OCI-LY1 (cell line): ENCODE results near the gene SLC35F5.

Experiments used
- H2AFZ ChIP-seq: fragments of 200-600 bp; sonication (generic), shearing (Covaris generic); 2 replicates; pipeline ENCODE4 v1.6.0; 2014; ENCODE audit warnings: antibody characterized with exemption, mild to moderate bottlenecking, low read length
- H3F3A ChIP-seq: fragments of 200-600 bp; sonication (generic), shearing (Covaris generic); 2 replicates; pipeline ENCODE4 v1.6.0; 2014; ENCODE audit warnings: mild to moderate bottlenecking, antibody characterized with exemption, low read length, moderate library complexity; ENCODE audit not compliant: insufficient read depth
- H3K27ac ChIP-seq: fragments of 200-600 bp; sonication (generic); 2 replicates; pipeline ENCODE4 v1.5.1; 2014; ENCODE audit warnings: low read length, mixed run types, mild to moderate bottlenecking, low read depth; ENCODE audit not compliant: poor library complexity, severe bottlenecking
- H3K27me3 ChIP-seq: fragments of 200-600 bp; sonication (generic); 2 replicates; pipeline ENCODE4 v1.6.0; 2014; ENCODE audit warnings: antibody characterized with exemption, mild to moderate bottlenecking, low read length, moderate library complexity; ENCODE audit not compliant: insufficient read depth
- H3K36me3 ChIP-seq: fragments of 200-600 bp; sonication (generic); 2 replicates; pipeline ENCODE4 v1.6.1; 2014; ENCODE audit warnings: mild to moderate bottlenecking, antibody characterized with exemption, low read length, moderate library complexity, mixed read lengths; ENCODE audit not compliant: insufficient read depth
- H3K4me1 ChIP-seq: fragments of 200-600 bp; sonication (generic); 2 replicates; pipeline ENCODE4 v1.5.1; 2014; ENCODE audit warnings: mild to moderate bottlenecking, low read length, moderate library complexity; ENCODE audit not compliant: insufficient read depth, severe bottlenecking
- H3K4me2 ChIP-seq: fragments of 200-600 bp; sonication (generic), shearing (Covaris generic); 2 replicates; pipeline ENCODE4 v1.6.1; 2014; ENCODE audit warnings: low read length
- H3K4me3 ChIP-seq: fragments of 200-600 bp; sonication (generic); 2 replicates; pipeline ENCODE4 v1.5.1; 2014; ENCODE audit warnings: low read length, low read depth, mild to moderate bottlenecking, mixed read lengths; ENCODE audit not compliant: poor library complexity, severe bottlenecking
- H3K79me2 ChIP-seq: fragments of 200-600 bp; shearing (Covaris generic); 2 replicates; pipeline ENCODE4 v1.6.1; 2016; ENCODE audit warnings: mixed run types, low read length, mixed read lengths; ENCODE audit not compliant: insufficient read depth
- H3K9ac ChIP-seq: fragments of 200-600 bp; sonication (generic), shearing (Covaris generic); 2 replicates; pipeline ENCODE4 v1.6.1; 2014; ENCODE audit warnings: mild to moderate bottlenecking, low read length, mixed read lengths
- H3K9me2 ChIP-seq: fragments of 200-600 bp; sonication (generic), shearing (Covaris generic); 2 replicates; pipeline ENCODE4 v1.6.1; 2014; ENCODE audit warnings: low read depth, mild to moderate bottlenecking, low read length, mixed read lengths
- H3K9me3 ChIP-seq: fragments of 200-600 bp; shearing (Covaris generic); 2 replicates; pipeline ENCODE4 v1.6.1; 2014; ENCODE audit warnings: low read length, mixed read lengths
- H4K20me1 ChIP-seq: fragments of 200-600 bp; sonication (generic), shearing (Covaris generic); 2 replicates; pipeline ENCODE4 v1.6.0; 2016; ENCODE audit warnings: mild to moderate bottlenecking, low read length; ENCODE audit not compliant: insufficient read depth
- EZH2 ChIP-seq: fragments of 200-600 bp; sonication (generic), shearing (Covaris generic); IDR thresholded peaks from 2 replicates; pipeline ENCODE4 v1.8.0; 2017; ENCODE audit warnings: borderline replicate concordance, mixed run types, mild to moderate bottlenecking, antibody characterized with exemption, low read length, moderate library complexity, mixed read lengths
- TF ChIP-seq, protein P1 (sequence below): fragments of 200-600 bp; sonication (generic), shearing (Covaris generic); IDR thresholded peaks from 2 replicates; pipeline ENCODE4 v1.5.1; 2017; ENCODE audit warnings: mild to moderate bottlenecking, antibody characterized with exemption, low read length, moderate library complexity, mixed read lengths

Gene SLC35F5

DNA sequence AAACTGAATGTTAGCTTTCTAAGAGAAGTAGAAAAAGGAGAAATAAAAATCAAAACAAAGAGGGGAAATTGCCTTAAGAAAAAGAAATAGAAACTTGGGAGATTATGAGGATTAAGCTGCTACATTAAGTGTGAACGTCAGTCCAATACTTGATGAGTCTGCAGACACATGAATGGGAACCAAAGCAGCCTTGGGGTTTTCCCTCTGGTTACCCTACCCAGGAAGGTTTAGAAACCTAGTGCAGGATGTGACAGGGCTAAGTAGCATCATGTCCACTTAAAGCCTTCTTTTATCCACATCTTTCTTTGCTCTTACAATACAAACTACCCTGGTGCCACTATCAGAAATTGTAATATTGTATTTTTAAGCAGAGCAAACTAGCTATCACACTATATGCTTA is 22.3 kb downstream of the SLC35F5 start:
- H3K27ac ChIP-seq: no peak overlapping the region

GRCh38 chr2:113724010-113724409 is 32.4 kb downstream of the SLC35F5 start:
- no peaks in the 10 kb centered on the region for H3K27me3 ChIP-seq
- H3K4me2 ChIP-seq: no peak overlapping the region
- H3K36me3 ChIP-seq: peaks cover 45% of the 10 kb centered on the region
- H3K4me3 ChIP-seq: no peak overlapping the region
- no peaks in the 10 kb centered on the region for H3K4me1 ChIP-seq
- H3K9ac ChIP-seq: no peak overlapping the region
- no peaks in the 10 kb centered on the region for H3F3A ChIP-seq
- no peak overlapping the region for H2AFZ ChIP-seq
- H3K9me2 ChIP-seq: no peaks in the 10 kb centered on the region
- H3K79me2 ChIP-seq: no peaks in the 10 kb centered on the region
- no peak overlapping the region for H3K27ac ChIP-seq
- no peak for TF ChIP-seq EZH2
- TF ChIP-seq, protein P1, sequence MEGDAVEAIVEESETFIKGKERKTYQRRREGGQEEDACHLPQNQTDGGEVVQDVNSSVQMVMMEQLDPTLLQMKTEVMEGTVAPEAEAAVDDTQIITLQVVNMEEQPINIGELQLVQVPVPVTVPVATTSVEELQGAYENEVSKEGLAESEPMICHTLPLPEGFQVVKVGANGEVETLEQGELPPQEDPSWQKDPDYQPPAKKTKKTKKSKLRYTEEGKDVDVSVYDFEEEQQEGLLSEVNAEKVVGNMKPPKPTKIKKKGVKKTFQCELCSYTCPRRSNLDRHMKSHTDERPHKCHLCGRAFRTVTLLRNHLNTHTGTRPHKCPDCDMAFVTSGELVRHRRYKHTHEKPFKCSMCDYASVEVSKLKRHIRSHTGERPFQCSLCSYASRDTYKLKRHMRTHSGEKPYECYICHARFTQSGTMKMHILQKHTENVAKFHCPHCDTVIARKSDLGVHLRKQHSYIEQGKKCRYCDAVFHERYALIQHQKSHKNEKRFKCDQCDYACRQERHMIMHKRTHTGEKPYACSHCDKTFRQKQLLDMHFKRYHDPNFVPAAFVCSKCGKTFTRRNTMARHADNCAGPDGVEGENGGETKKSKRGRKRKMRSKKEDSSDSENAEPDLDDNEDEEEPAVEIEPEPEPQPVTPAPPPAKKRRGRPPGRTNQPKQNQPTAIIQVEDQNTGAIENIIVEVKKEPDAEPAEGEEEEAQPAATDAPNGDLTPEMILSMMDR: no peak
- no peaks in the 10 kb centered on the region for H3K9me3 ChIP-seq
- no peaks in the 10 kb centered on the region for H4K20me1 ChIP-seq

More for the DNA sequence above, 22.3 kb downstream of the SLC35F5 start:
- TF ChIP-seq EZH2: no peak
- H3K4me3 ChIP-seq: no peak overlapping the region
- no peaks in the 10 kb centered on the region for H3K9me2 ChIP-seq
- H3K4me1 ChIP-seq: no peaks in the 10 kb centered on the region
- peaks cover 87% of the 10 kb centered on the region for H3K36me3 ChIP-seq
- no peak overlapping the region for H3K4me2 ChIP-seq
- no peaks in the 10 kb centered on the region for H4K20me1 ChIP-seq
- H3K9me3 ChIP-seq: no peaks in the 10 kb centered on the region
- H2AFZ ChIP-seq: no peak overlapping the region
- H3K79me2 ChIP-seq: no peaks in the 10 kb centered on the region
- no peak overlapping the region for H3K9ac ChIP-seq
- H3K27me3 ChIP-seq: no peaks in the 10 kb centered on the region
- H3F3A ChIP-seq: no peaks in the 10 kb centered on the region; the same call in 1 of the 2 replicates

DNA sequence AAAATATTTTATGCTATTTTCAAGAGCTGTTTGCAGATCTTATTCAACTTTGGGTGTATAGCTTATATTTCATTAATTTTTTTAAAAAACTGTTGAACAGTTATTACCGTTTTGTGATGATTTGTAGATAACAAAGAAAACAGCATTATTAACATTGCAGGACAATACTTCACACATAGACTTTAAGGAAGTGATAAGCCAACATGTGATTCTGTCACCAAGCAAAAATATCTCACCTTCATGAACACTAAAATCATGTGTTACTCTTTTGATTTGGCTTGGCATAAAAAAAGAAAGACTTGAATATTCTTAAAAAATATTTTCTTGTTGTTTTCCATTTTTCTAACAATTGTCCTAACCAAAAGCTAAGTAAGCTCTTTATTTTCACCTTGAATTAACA is 33.0 kb downstream of the SLC35F5 start:
- H3K9ac ChIP-seq: no peak overlapping the region; the same call in 1 of the 2 replicates
- no peaks in the 10 kb centered on the region for H3K27me3 ChIP-seq
- no peaks in the 10 kb centered on the region for H3K9me2 ChIP-seq
- H3F3A ChIP-seq: no peaks in the 10 kb centered on the region
- H3K4me1 ChIP-seq: no peaks in the 10 kb centered on the region
- H4K20me1 ChIP-seq: no peaks in the 10 kb centered on the region
- H2AFZ ChIP-seq: no peak overlapping the region
- no peak overlapping the region for H3K4me2 ChIP-seq
- H3K36me3 ChIP-seq: peaks cover 43% of the 10 kb centered on the region
- no peak for TF ChIP-seq EZH2
- TF ChIP-seq, protein P1: no peak
- H3K79me2 ChIP-seq: no peaks in the 10 kb centered on the region
- no peaks in the 10 kb centered on the region for H3K9me3 ChIP-seq
- no peak overlapping the region for H3K4me3 ChIP-seq
- no peak overlapping the region for H3K27ac ChIP-seq

DNA sequence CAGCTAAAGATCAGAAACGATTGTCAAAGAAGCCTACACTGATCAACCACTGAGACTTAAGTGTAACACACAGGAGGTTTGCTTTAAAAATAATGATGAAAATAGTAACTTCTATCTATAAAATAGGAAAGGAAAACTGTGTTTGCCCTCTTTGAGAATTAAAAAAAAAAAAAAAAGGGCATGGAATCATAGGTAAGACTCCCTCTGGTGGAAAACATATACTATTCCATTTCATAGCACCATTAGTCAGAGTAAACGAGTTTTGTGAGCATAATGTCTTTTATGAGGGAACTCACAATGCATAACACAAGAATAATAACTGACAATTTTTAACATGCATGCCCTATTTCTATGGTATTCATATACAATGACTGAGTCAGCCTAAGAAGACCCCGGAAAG is 36.3 kb downstream of the SLC35F5 start:
- no peak overlapping the region for H3K27ac ChIP-seq
- no peaks in the 10 kb centered on the region for H3K27me3 ChIP-seq
- H2AFZ ChIP-seq: no peak overlapping the region
- H3K9me3 ChIP-seq: no peaks in the 10 kb centered on the region
- H3K4me1 ChIP-seq: no peaks in the 10 kb centered on the region
- no peaks in the 10 kb centered on the region for H3K79me2 ChIP-seq
- H4K20me1 ChIP-seq: no peaks in the 10 kb centered on the region
- H3K36me3 ChIP-seq: peaks cover 56% of the 10 kb centered on the region
- no peak overlapping the region for H3K4me3 ChIP-seq
- TF ChIP-seq, protein P1: peak; percentile 43; the same call in 1 of the 2 replicates
- TF ChIP-seq EZH2: no peak
- no peak overlapping the region for H3K4me2 ChIP-seq
- no peak overlapping the region for H3K9ac ChIP-seq
- no peaks in the 10 kb centered on the region for H3F3A ChIP-seq
- H3K9me2 ChIP-seq: no peaks in the 10 kb centered on the region
